ENCODE results near the gene FCER2. TPM values are rescaled to one million over a fixed set of nuclear protein-coding genes. Genes with fewer than 3 reads are reported as not detected.

The FCER2 gene
- total RNA-seq, 1 donor from 2014 or later, result not detected

- Mint-ChIP-seq H3K9me3 (ENCODE audit: unreplicated experiment) (no peaks in the 10 kb centered on the region), H3K4me3 (ENCODE audit: unreplicated experiment) (peak within 1 kb of the TSS; percentile 86), H3K4me1 (ENCODE audit: unreplicated experiment) (peaks cover 6% of the 10 kb centered on the region), H3K27ac (ENCODE audit: unreplicated experiment) (peak within 1 kb of the TSS; percentile 71), H3K27me3 (ENCODE audit: unreplicated experiment) (peaks cover 15% of the 10 kb centered on the region), H3K36me3 (ENCODE audit: unreplicated experiment) (peaks cover 11% of the 10 kb centered on the region)
- peak; percentile 96 for DNase-seq (ENCODE audit: extremely low spot score, unreplicated experiment)
- peak; percentile 99 for TF ChIP-seq CTCF (IDR thresholded peaks at IDR 0.05)
These were observed 21.2 kb downstream of the FCER2 start, which contains the start of gene TRAPPC5 for GRCh38 chr19:7680606-7681339. Gene TRAPPC5 (plus strand): TSS chr19:7680833. CDS start chr19:7682254, 1,421 bp downstream.

GRCh38 chr19:7679771-7680605 lies 21.9 kb downstream of the FCER2 start:
- Mint-ChIP-seq H3K9me3 (ENCODE audit: unreplicated experiment) (no peaks in the 10 kb centered on the region), H3K4me3 (ENCODE audit: unreplicated experiment) (peak overlapping the region; percentile 86), H3K4me1 (ENCODE audit: unreplicated experiment) (peaks cover 6% of the 10 kb centered on the region), H3K27me3 (ENCODE audit: unreplicated experiment) (peaks cover 15% of the 10 kb centered on the region), H3K27ac (ENCODE audit: unreplicated experiment) (no peak overlapping the region), H3K36me3 (ENCODE audit: unreplicated experiment) (peaks cover 8% of the 10 kb centered on the region)
- no peak for TF ChIP-seq CTCF (IDR thresholded peaks at IDR 0.05)
- DNase-seq (ENCODE audit: extremely low spot score, unreplicated experiment), result no peak

GRCh38 chr19:7678971-7679751 lies 22.8 kb downstream of the FCER2 start:
- Mint-ChIP-seq H3K4me3 (ENCODE audit: unreplicated experiment) (no peak overlapping the region), H3K27ac (ENCODE audit: unreplicated experiment) (no peak overlapping the region), H3K27me3 (ENCODE audit: unreplicated experiment) (peaks cover 15% of the 10 kb centered on the region), H3K9me3 (ENCODE audit: unreplicated experiment) (no peaks in the 10 kb centered on the region), H3K36me3 (ENCODE audit: unreplicated experiment) (peaks cover 8% of the 10 kb centered on the region), H3K4me1 (ENCODE audit: unreplicated experiment) (peaks cover 6% of the 10 kb centered on the region)
- TF ChIP-seq CTCF (IDR thresholded peaks at IDR 0.05), result no peak
- no peak for DNase-seq (ENCODE audit: extremely low spot score, unreplicated experiment)

- Mint-ChIP-seq H3K27me3 (ENCODE audit: unreplicated experiment) (peaks cover 15% of the 10 kb centered on the region), H3K36me3 (ENCODE audit: unreplicated experiment) (peaks cover 4% of the 10 kb centered on the region), H3K4me3 (ENCODE audit: unreplicated experiment) (no peak overlapping the region), H3K4me1 (ENCODE audit: unreplicated experiment) (peaks cover 6% of the 10 kb centered on the region), H3K27ac (ENCODE audit: unreplicated experiment) (no peak overlapping the region), H3K9me3 (ENCODE audit: unreplicated experiment) (no peaks in the 10 kb centered on the region)
- no peak for TF ChIP-seq CTCF (IDR thresholded peaks at IDR 0.05)
- no peak for DNase-seq (ENCODE audit: extremely low spot score, unreplicated experiment)
These were observed 24.1 kb downstream of the FCER2 start for GRCh38 chr19:7677669-7678311.

All from osteocyte (in vitro differentiated cells).